Retinal pigment epithelial cell (primary cell): Measurements from ENCODE around the gene CYLC1.
A peak's percentile ranks its signal among the peaks of the same experiment; 100 is the strongest.

Experiments used
- DNase-seq: peaks from one replicate; pipeline ENCODE4 v3.0.0-alpha.2; 2010; ENCODE audit warnings: low read depth
- H3K4me3 ChIP-seq: 2 replicates; pipeline ENCODE4 v1.5.1; 2011; ENCODE audit warnings: mild to moderate bottlenecking, low read length, control low read depth, moderate library complexity
- CTCF ChIP-seq: conservative IDR thresholded peaks from 2 replicates; pipeline ENCODE4 v1.5.1; 2011; ENCODE audit warnings: low read depth, low read length, control low read depth, inconsistent platforms

Gene CYLC1

GRCh38 chrX:83906921-83907320, 46.0 kb downstream of the CYLC1 start:
- no peak for DNase-seq
- no peak for TF ChIP-seq CTCF
- H3K4me3 ChIP-seq, result no peak overlapping the region

- H3K4me3 ChIP-seq, result no peak overlapping the region
- no peak for DNase-seq
- peak; percentile 55 for TF ChIP-seq CTCF
Observed at GRCh38 chrX:83916525-83916924, 55.6 kb downstream of the CYLC1 start.

GRCh38 chrX:83934220-83934619, 73.3 kb downstream of the CYLC1 start:
- TF ChIP-seq CTCF, result no peak
- H3K4me3 ChIP-seq, result no peak overlapping the region
- no peak for DNase-seq
